GM12878 (cell line): ENCODE data around the gene SMURF1.

Source experiments
- EZH2 ChIP-seq: IDR thresholded peaks from 2 replicates; pipeline ENCODE4 v1.6.1; 2012; ENCODE audit warnings: low read depth, mild to moderate bottlenecking, control low read depth, inconsistent platforms, low read length, borderline replicate concordance; ENCODE audit not compliant: control insufficient read depth
- PKNOX1 ChIP-seq: fragments of 450-650 bp; IDR thresholded peaks from 2 replicates; pipeline ENCODE4 v1.6.1; 2016; ENCODE audit warnings: mild to moderate bottlenecking
- RFX5 ChIP-seq: IDR thresholded peaks from 2 replicates; pipeline ENCODE4 v1.6.1; 2011; ENCODE audit warnings: low read depth, low read length, improper control_type of control experiment
- SIN3A ChIP-seq: IDR thresholded peaks from 2 replicates; pipeline ENCODE4 v1.6.1; 2012; ENCODE audit warnings: low read depth, low read length, improper control_type of control experiment
- TF ChIP-seq, protein P1 (sequence below), 3 experiments: IDR thresholded peaks in 2 of 3; conservative IDR thresholded peaks in 1 of 3; 2 replicates each; pipeline ENCODE4 v1.5.1; 2011; ENCODE audit warnings: low read depth in 3 of 3, low read length in 3 of 3, mild to moderate bottlenecking in 3 of 3, control low read depth in 2 of 3, moderate library complexity in 2 of 3, inconsistent platforms in 1 of 3, mixed read lengths in 1 of 3; ENCODE audit not compliant: control insufficient read depth in 2 of 3, insufficient read depth in 1 of 3; ENCODE audit errors: extremely low read depth in 1 of 3
- TF ChIP-seq, protein P2 (sequence below): fragments of 450-650 bp; formaldehyde crosslinking; IDR thresholded peaks from 2 replicates; pipeline ENCODE4 v1.5.0; 2022; ENCODE audit warnings: mild to moderate bottlenecking, missing genetic modification characterization

- TF ChIP-seq, protein P1, sequence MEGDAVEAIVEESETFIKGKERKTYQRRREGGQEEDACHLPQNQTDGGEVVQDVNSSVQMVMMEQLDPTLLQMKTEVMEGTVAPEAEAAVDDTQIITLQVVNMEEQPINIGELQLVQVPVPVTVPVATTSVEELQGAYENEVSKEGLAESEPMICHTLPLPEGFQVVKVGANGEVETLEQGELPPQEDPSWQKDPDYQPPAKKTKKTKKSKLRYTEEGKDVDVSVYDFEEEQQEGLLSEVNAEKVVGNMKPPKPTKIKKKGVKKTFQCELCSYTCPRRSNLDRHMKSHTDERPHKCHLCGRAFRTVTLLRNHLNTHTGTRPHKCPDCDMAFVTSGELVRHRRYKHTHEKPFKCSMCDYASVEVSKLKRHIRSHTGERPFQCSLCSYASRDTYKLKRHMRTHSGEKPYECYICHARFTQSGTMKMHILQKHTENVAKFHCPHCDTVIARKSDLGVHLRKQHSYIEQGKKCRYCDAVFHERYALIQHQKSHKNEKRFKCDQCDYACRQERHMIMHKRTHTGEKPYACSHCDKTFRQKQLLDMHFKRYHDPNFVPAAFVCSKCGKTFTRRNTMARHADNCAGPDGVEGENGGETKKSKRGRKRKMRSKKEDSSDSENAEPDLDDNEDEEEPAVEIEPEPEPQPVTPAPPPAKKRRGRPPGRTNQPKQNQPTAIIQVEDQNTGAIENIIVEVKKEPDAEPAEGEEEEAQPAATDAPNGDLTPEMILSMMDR (IDR thresholded peaks at IDR 0.05 in 2 of 3, conservative IDR thresholded peaks at IDR 0.05 in 1 of 3; ENCODE audit: control insufficient read depth in 2 of 3, extremely low read depth in 1 of 3, insufficient read depth in 1 of 3, low read depth in 3 of 3, low read length in 3 of 3): no peak
- no peak for TF ChIP-seq SIN3A
- TF ChIP-seq, protein P2, sequence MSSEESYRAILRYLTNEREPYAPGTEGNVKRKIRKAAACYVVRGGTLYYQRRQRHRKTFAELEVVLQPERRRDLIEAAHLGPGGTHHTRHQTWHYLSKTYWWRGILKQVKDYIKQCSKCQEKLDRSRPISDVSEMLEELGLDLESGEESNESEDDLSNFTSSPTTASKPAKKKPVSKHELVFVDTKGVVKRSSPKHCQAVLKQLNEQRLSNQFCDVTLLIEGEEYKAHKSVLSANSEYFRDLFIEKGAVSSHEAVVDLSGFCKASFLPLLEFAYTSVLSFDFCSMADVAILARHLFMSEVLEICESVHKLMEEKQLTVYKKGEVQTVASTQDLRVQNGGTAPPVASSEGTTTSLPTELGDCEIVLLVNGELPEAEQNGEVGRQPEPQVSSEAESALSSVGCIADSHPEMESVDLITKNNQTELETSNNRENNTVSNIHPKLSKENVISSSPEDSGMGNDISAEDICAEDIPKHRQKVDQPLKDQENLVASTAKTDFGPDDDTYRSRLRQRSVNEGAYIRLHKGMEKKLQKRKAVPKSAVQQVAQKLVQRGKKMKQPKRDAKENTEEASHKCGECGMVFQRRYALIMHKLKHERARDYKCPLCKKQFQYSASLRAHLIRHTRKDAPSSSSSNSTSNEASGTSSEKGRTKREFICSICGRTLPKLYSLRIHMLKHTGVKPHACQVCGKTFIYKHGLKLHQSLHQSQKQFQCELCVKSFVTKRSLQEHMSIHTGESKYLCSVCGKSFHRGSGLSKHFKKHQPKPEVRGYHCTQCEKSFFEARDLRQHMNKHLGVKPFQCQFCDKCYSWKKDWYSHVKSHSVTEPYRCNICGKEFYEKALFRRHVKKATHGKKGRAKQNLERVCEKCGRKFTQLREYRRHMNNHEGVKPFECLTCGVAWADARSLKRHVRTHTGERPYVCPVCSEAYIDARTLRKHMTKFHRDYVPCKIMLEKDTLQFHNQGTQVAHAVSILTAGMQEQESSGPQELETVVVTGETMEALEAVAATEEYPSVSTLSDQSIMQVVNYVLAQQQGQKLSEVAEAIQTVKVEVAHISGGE (CRISPR knock-in tag): no peak
- no peak for TF ChIP-seq PKNOX1
- TF ChIP-seq EZH2: no peak
- TF ChIP-seq RFX5: no peak
These were observed 116.1 kb downstream of the SMURF1 start for GRCh38 chr7:99027841-99028240.
